Testis (tissue), 3 donors: Measurements from ENCODE around the gene FBXW9. TPM values are rescaled to one million over a fixed set of nuclear protein-coding genes. Genes with fewer than 3 reads are reported as not detected.
"Not testable (repeated sequence)": the region's sequence is repeated elsewhere in the genome, so short reads cannot be mapped to it uniquely, and the experiment has no call there.

Experiments used
- DNase-seq: peaks from one replicate; pipeline ENCODE4 v3.0.0-alpha.2; 2019
- H3K27ac ChIP-seq, 2 donors: fragments of 200-600 bp; sonication (generic); one replicate each; pipeline ENCODE4 v1.5.1; 2019
- H3K27me3 ChIP-seq: fragments of 200-600 bp; sonication (generic); one replicate; pipeline ENCODE4 v1.5.1; 2019
- H3K36me3 ChIP-seq: fragments of 200-600 bp; sonication (generic); one replicate; pipeline ENCODE4 v1.5.1; 2017; ENCODE audit warnings: low read depth; ENCODE audit errors: missing control alignments
- H3K4me1 ChIP-seq: fragments of 200-600 bp; sonication (generic); one replicate; pipeline ENCODE4 v1.5.1; 2019
- H3K4me3 ChIP-seq, 2 donors: fragments of 200-600 bp; sonication (generic); one replicate each; pipeline ENCODE4 v1.5.1; 2017 to 2019
- H3K9me3 ChIP-seq: fragments of 200-600 bp; sonication (generic); one replicate; pipeline ENCODE4 v1.5.1; 2017
- POLR2A ChIP-seq: fragments of 450-650 bp; IDR thresholded peaks from one replicate; pipeline ENCODE4 v1.6.1; 2017; ENCODE audit warnings: antibody characterized with exemption, mild to moderate bottlenecking, moderate library complexity
- WGBS, 2 donors: methylation state at CpG; one replicate each; pipeline ENCODE4 v1.1.5; 2018; 5-methylcytosine and 5-hydroxymethylcytosine counted together
- intact Hi-C: fragments of 100-400 bp; cut with DNase I; formaldehyde crosslinking; loops from one replicate; pipeline ENCODE4 v1.15.1; 2023; ENCODE audit warnings: low total_unique reads
- polyA plus RNA-seq: library from polyadenylated mRNA; stranded (reverse); fragments of 350-450 nt; fragmentation: Illumina TruSeq; extraction: RNeasy Lipid Tissue Mini Kit (QIAGEN cat#74804); gene quantifications from one replicate; pipeline ENCODE4 v1.2.3, GENCODE V29; 2014; ENCODE audit warnings: low read depth, low replicate concordance; ENCODE audit not compliant: insufficient read depth
- total RNA-seq, 2 donors: library from RNA; depleted of rRNA; stranded (reverse); fragments of >200 nt; gene quantifications; one replicate each; pipeline ENCODE4 v1.2.3, GENCODE V29; 2016
- TF ChIP-seq, protein P1 (sequence below), 3 experiments: fragments of 450-650 bp in 2 of 3; fragments of 200-600 bp in 1 of 3; sonication (generic) in 1 of 3; IDR thresholded peaks; one replicate each; pipeline ENCODE4 v1.5.1; 2016 to 2019; ENCODE audit warnings: antibody characterized with exemption in 3 of 3, mild to moderate bottlenecking in 2 of 3, moderate library complexity in 1 of 3

FBXW9 gene
- total and polyA plus RNA-seq, 3 donors from 2014 or later: 20.5 to 27.4 (median 23.3) TPM

GRCh38 chr19:12726988-12727316 is 30.5 kb upstream of the FBXW9 start:
- no peaks in the 10 kb centered on the region for H3K9me3 ChIP-seq
- 91 to 98% methylated on average over 2 of the region's 2 CpGs for WGBS, 2 donors
- no peak overlapping the region for H3K4me3 ChIP-seq
- H3K4me1 ChIP-seq: peaks cover 14% of the 10 kb centered on the region
- no peak overlapping the region for H3K27ac ChIP-seq
- intact Hi-C loops: no loop called here
- TF ChIP-seq, protein P1, sequence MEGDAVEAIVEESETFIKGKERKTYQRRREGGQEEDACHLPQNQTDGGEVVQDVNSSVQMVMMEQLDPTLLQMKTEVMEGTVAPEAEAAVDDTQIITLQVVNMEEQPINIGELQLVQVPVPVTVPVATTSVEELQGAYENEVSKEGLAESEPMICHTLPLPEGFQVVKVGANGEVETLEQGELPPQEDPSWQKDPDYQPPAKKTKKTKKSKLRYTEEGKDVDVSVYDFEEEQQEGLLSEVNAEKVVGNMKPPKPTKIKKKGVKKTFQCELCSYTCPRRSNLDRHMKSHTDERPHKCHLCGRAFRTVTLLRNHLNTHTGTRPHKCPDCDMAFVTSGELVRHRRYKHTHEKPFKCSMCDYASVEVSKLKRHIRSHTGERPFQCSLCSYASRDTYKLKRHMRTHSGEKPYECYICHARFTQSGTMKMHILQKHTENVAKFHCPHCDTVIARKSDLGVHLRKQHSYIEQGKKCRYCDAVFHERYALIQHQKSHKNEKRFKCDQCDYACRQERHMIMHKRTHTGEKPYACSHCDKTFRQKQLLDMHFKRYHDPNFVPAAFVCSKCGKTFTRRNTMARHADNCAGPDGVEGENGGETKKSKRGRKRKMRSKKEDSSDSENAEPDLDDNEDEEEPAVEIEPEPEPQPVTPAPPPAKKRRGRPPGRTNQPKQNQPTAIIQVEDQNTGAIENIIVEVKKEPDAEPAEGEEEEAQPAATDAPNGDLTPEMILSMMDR (IDR thresholded peaks at IDR 0.05): no peak
- TF ChIP-seq POLR2A: no peak
- no peak for DNase-seq
- H3K36me3 ChIP-seq: no peaks in the 10 kb centered on the region
- no peaks in the 10 kb centered on the region for H3K27me3 ChIP-seq

DNA sequence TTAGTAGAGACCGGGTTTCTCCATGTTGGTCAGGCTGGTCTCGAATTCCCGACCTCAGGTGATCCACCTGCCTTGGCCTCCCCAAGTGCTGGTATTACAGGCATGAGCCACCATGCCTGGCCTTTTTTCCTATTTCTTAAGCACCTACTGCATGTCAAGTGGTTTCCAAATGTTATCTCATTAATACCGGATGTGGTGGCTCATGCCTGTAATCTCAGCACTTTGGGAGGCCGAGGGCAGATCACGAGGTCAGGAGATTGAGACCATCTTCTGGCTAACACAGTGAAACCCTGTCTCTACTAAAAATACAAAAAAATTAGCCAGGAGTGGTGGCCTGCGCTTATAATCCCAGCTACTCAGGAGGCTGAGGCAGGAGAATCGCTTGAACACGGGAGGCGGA is 29.2 kb upstream of the FBXW9 start:
- H3K27ac ChIP-seq, H3K9me3 ChIP-seq, DNase-seq, intact Hi-C loops, H3K4me3 ChIP-seq, H3K27me3 ChIP-seq, H3K36me3 ChIP-seq: not testable (repeated sequence)
- WGBS, 2 donors: 85 to 91% methylated on average over 10 of the region's 10 CpGs
- H3K4me1 ChIP-seq: peaks cover 17% of the 10 kb centered on the region

DNA sequence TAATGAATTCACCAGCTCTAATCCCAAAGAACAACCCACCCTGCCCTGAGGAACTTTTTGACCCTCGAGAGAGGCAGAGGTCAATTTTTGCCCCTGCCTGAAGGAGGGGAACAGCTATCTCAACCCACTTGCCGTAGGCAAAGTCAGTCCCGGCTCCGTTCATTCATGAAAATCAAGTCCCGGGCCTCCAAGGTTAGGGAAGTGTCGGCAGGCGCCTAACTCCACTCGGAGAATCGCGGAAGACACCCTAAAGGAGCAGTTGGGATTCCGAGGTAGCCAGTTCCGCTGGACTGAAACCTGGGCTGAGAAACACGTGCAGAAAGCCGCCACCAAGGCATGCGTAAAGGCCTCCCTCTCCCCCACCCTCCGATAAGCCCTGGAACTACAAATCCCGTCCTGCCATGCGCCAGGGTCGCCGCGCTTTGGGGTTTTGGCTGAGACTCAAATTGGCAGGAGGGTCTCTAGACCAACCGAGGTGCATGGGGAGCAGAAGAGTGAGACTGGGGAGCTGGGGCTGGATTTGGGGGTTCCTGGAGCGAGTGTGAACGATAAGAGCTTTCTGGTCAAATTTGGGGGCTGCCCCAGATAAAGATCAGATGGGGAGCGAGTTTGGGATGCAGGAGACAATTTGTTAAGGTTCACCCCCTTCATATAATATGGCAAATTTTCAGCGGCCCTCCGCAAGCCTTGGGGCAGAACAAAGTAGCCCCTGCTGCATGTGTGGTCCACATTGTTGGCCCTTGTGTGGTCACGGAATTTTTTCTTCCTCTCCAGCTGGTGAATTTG is 27.4 kb upstream of the FBXW9 start, which contains the start of gene TNPO2:
TSS of gene TNPO2 (minus strand) at position 292 of the 786 bp plus-strand sequence. CDS start 2,955 bp downstream, outside the sequence.
- TF ChIP-seq POLR2A: no peak
- TF ChIP-seq, protein P1 (IDR thresholded peaks at IDR 0.05): no peak
- Histone ChIP-seq H3K27ac (peak within 1 kb of the TSS; percentile 2 to 95), H3K4me3 (peak within 1 kb of the TSS; percentile 75 to 78), H3K27me3 (no peaks in the 10 kb centered on the region), H3K9me3 (no peaks in the 10 kb centered on the region), H3K36me3 (no peaks in the 10 kb centered on the region), H3K4me1 (peaks cover 22% of the 10 kb centered on the region)
- intact Hi-C loops: no loop called here
- 2 to 4% methylated on average over 22 to 28 of the region's 28 CpGs for WGBS, 2 donors
- DNase-seq: peak; percentile 80

DNA sequence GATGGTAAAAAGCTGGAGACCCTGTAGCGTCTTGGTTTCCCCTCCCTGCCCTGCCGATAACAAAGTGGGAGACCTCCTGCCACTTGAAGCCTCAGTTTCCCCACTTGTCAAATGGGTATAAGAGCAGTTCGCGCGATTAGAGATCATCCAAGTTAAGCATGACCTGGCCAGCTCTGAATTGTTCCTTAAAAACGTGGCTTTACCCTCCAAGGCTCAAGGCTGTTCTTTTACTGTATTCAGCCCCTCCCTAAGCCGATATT is 26.9 kb upstream of the FBXW9 start:
- intact Hi-C loops: no loop called here
- no peak for DNase-seq
- 0 to 1% methylated on average over 7 of the region's 7 CpGs for WGBS, 2 donors

GRCh38 chr19:12722566-12723380 is 26.3 kb upstream of the FBXW9 start:
- Histone ChIP-seq H3K27ac (peak overlapping the region; percentile 88 to 95), H3K4me3 (peak overlapping the region; percentile 75 to 78), H3K36me3 (no peaks in the 10 kb centered on the region), H3K27me3 (no peaks in the 10 kb centered on the region), H3K4me1 (peaks cover 22% of the 10 kb centered on the region), H3K9me3 (no peaks in the 10 kb centered on the region)
- intact Hi-C loops: no loop called here
- TF ChIP-seq, protein P1 (IDR thresholded peaks at IDR 0.05): no peak
- TF ChIP-seq POLR2A: no peak
- DNase-seq: peak; percentile 99
- WGBS, 2 donors: 1% methylated on average over 30 to 32 of the region's 32 CpGs

More for the DNA sequence above, 26.9 kb upstream of the FBXW9 start:
- no peaks in the 10 kb centered on the region for H3K9me3 ChIP-seq
- no peaks in the 10 kb centered on the region for H3K36me3 ChIP-seq
- TF ChIP-seq POLR2A: no peak
- TF ChIP-seq, protein P1 (IDR thresholded peaks at IDR 0.05): no peak
- peaks cover 22% of the 10 kb centered on the region for H3K4me1 ChIP-seq
- peak overlapping the region; percentile 19 to 75 for H3K4me3 ChIP-seq
- no peaks in the 10 kb centered on the region for H3K27me3 ChIP-seq
- H3K27ac ChIP-seq: peak overlapping the region; percentile 2 to 95
